ENCODE measurements around the gene NF1.

- TF ChIP-seq CTCF (IDR thresholded peaks at IDR 0.05; ENCODE audit: poor library complexity), result no peak
- TF ChIP-seq EZH2phosphoT487 (IDR thresholded peaks at IDR 0.05; ENCODE audit: low read depth, severe bottlenecking, unreplicated experiment), result no peak
- TF ChIP-seq EZH2 (IDR thresholded peaks at IDR 0.05; ENCODE audit: borderline replicate concordance), result no peak
These were observed 141.4 kb downstream of the NF1 start for GRCh38 chr17:31236137-31236536.
